HCT116 (cell line): ENCODE results near the gene UBE2V1. TPM values are rescaled to one million over a fixed set of nuclear protein-coding genes. Genes with fewer than 3 reads are reported as not detected.

Source experiments
- ATAC-seq: fragments of 200-7000 bp; cut with Tn5 transposase; 2 replicates; pipeline ENCODE4 v1.9.1; 2020; ENCODE audit warnings: mild to moderate bottlenecking, moderate library complexity
- BruUV-seq: library from RNA; stranded (reverse); fragments of 400-500 nt; replicated peaks from 2 replicates; lab custom pipeline; 2021; lab: Mats Ljungman, UMichigan
- CTCF ChIA-PET: fragments of 300-600 bp; sonication (Branson Sonifier 250); formaldehyde crosslinking; loops from one replicate; lab custom pipeline; 2021; ENCODE audit warnings: antibody characterized with exemption; lab: Charles Lee
- POLR2A ChIA-PET: fragments of 300-600, 350-600 bp; sonication (Branson Sonifier 250); formaldehyde crosslinking; loops from one replicate; lab custom pipeline; 2021; ENCODE audit warnings: antibody characterized with exemption; lab: Charles Lee
- RAD21 ChIA-PET, 2 experiments: fragments of 300-600 bp; sonication (Branson Sonifier 250); formaldehyde crosslinking; loops; one replicate each; lab custom pipeline; 2023; ENCODE audit warnings: low total read pairs in 2 of 2; ENCODE audit not compliant: uncharacterized antibody in 2 of 2, unreplicated experiment in 2 of 2, low non-redundant PET in 1 of 2; lab: Charles Lee
- DNase-seq: peaks from one replicate; pipeline ENCODE4 v3.0.0-alpha.2; 2010; ENCODE audit warnings: low read depth, low spot score
- H2AFZ ChIP-seq: fragments of 200-600 bp; shearing (Covaris generic), sonication (generic); 2 replicates; pipeline ENCODE4 v1.6.1; 2017; ENCODE audit warnings: low read depth, mixed run types, mixed read lengths, antibody characterized with exemption, low read length; ENCODE audit not compliant: poor library complexity, severe bottlenecking
- H3K27ac ChIP-seq: 2 replicates; pipeline ENCODE4 v1.5.1; 2012; ENCODE audit warnings: low read depth, low read length
- H3K27me3 ChIP-seq: fragments of 200-600 bp; sonication (generic); 2 replicates; pipeline ENCODE4 v1.6.1; 2016; ENCODE audit warnings: mixed run types, low read length, mixed read lengths; ENCODE audit not compliant: insufficient read depth
- H3K36me3 ChIP-seq, 2 experiments: fragments of 200-500 bp in 1 of 2; fragments of 200-600 bp in 1 of 2; sonication (Bioruptor generic) in 1 of 2; sonication (generic) in 1 of 2; 2 replicates each; pipeline versions ENCODE4 v1.5.1 to v1.6.1; 2014 to 2016; ENCODE audit warnings: low read length in 2 of 2, inconsistent platforms in 1 of 2, mixed read lengths in 1 of 2, mixed run types in 1 of 2; ENCODE audit not compliant: insufficient read depth in 2 of 2, control insufficient read depth in 1 of 2
- H3K4me1 ChIP-seq, 2 experiments: fragments of 200-600 bp in 1 of 2; sonication (generic) in 1 of 2; 2 replicates each; pipeline versions ENCODE4 v1.5.1 to v1.6.1; 2012 to 2017; ENCODE audit warnings: low read length in 2 of 2, inconsistent platforms in 1 of 2, mild to moderate bottlenecking in 1 of 2, mixed read lengths in 1 of 2, mixed run types in 1 of 2, moderate library complexity in 1 of 2; ENCODE audit not compliant: insufficient read depth in 2 of 2, control insufficient read depth in 1 of 2
- H3K4me2 ChIP-seq: fragments of 200-600 bp; sonication (generic); 2 replicates; pipeline ENCODE4 v1.6.1; 2017; ENCODE audit warnings: mixed run types, low read length, mixed read lengths
- H3K4me3 ChIP-seq, 2 experiments: fragments of 200-600 bp in 1 of 2; sonication (generic) in 1 of 2; replicated peaks in 1 of 2; 2 replicates each; pipeline ENCODE4 v1.5.1; 2011 to 2016; ENCODE audit warnings: low read length in 2 of 2, control low read depth in 1 of 2, low read depth in 1 of 2, mild to moderate bottlenecking in 1 of 2, mixed read lengths in 1 of 2, mixed run types in 1 of 2
- H3K79me2 ChIP-seq: fragments of 200-600 bp; sonication (generic); 2 replicates; pipeline ENCODE4 v1.6.1; 2017; ENCODE audit warnings: mild to moderate bottlenecking, mixed run types, low read length, moderate library complexity, mixed read lengths; ENCODE audit not compliant: insufficient read depth
- H3K9ac ChIP-seq: fragments of 200-600 bp; sonication (generic); 2 replicates; pipeline ENCODE4 v1.6.1; 2016; ENCODE audit warnings: low read length, mixed read lengths
- H3K9me2 ChIP-seq: fragments of 200-600 bp; sonication (generic), shearing (Covaris generic); 2 replicates; pipeline ENCODE4 v1.6.1; 2017; ENCODE audit warnings: mixed run types, mild to moderate bottlenecking, moderate library complexity; ENCODE audit not compliant: insufficient read depth
- H3K9me3 ChIP-seq, 2 experiments: fragments of 200-500 bp in 1 of 2; fragments of 200-600 bp in 1 of 2; sonication (Bioruptor generic) in 1 of 2; sonication (generic) in 1 of 2; 2 replicates each; pipeline ENCODE4 v1.6.1; 2014 to 2017; ENCODE audit warnings: low read length in 2 of 2, mixed read lengths in 2 of 2, inconsistent platforms in 1 of 2, low read depth in 1 of 2, mild to moderate bottlenecking in 1 of 2, mixed run types in 1 of 2, moderate library complexity in 1 of 2; ENCODE audit not compliant: control insufficient read depth in 1 of 2, insufficient read depth in 1 of 2
- H4K20me1 ChIP-seq: fragments of 200-600 bp; sonication (generic), shearing (Covaris generic); 2 replicates; pipeline ENCODE4 v1.6.1; 2017; ENCODE audit warnings: mixed run types, mild to moderate bottlenecking, moderate library complexity; ENCODE audit not compliant: insufficient read depth
- ELF1 ChIP-seq: IDR thresholded peaks from 2 replicates; pipeline ENCODE4 v1.6.1; 2012; ENCODE audit warnings: low read depth, borderline replicate concordance
- POLR2A ChIP-seq: IDR thresholded peaks from 2 replicates; pipeline ENCODE4 v1.7.0; 2011; ENCODE audit warnings: borderline replicate concordance; ENCODE audit not compliant: insufficient read depth, insufficient read length; ENCODE audit errors: extremely low read depth
- POLR2AphosphoS5 ChIP-seq: IDR thresholded peaks from 2 replicates; pipeline ENCODE4 v1.6.1; 2011; ENCODE audit warnings: mild to moderate bottlenecking, low read depth, low read length, moderate library complexity
- RAD21 ChIP-seq: IDR thresholded peaks from 2 replicates; pipeline ENCODE4 v1.6.1; 2012; ENCODE audit warnings: low read depth, mild to moderate bottlenecking
- SRF ChIP-seq: IDR thresholded peaks from 2 replicates; pipeline ENCODE4 v1.6.1; 2012; ENCODE audit warnings: low read depth
- intact Hi-C: fragments of 100-400 bp; cut with micrococcal nuclease; formaldehyde crosslinking; loops from 2 replicates; pipeline ENCODE4 v1.10.0; 2022
- total RNA-seq: library from RNA; stranded (reverse); gene quantifications from one replicate; pipeline ENCODE4 v1.2.1, GENCODE V29; 2021; ENCODE audit not compliant: unreplicated experiment
- TF ChIP-seq, protein P1 (sequence below): IDR thresholded peaks from 2 replicates; pipeline ENCODE4 v1.6.1; 2011; ENCODE audit warnings: mild to moderate bottlenecking, low read length, moderate library complexity; ENCODE audit not compliant: insufficient replicate concordance; ENCODE audit errors: extremely low read depth
- TF ChIP-seq, protein P2 (sequence below): IDR thresholded peaks from 2 replicates; pipeline ENCODE4 v1.6.1; 2012
- TF ChIP-seq, protein P3 (sequence below): IDR thresholded peaks from 2 replicates; pipeline ENCODE4 v1.6.1; 2012; ENCODE audit warnings: low read depth

UBE2V1 gene
- total RNA-seq, 1 experiment from 2014 or later = 114 TPM

DNA sequence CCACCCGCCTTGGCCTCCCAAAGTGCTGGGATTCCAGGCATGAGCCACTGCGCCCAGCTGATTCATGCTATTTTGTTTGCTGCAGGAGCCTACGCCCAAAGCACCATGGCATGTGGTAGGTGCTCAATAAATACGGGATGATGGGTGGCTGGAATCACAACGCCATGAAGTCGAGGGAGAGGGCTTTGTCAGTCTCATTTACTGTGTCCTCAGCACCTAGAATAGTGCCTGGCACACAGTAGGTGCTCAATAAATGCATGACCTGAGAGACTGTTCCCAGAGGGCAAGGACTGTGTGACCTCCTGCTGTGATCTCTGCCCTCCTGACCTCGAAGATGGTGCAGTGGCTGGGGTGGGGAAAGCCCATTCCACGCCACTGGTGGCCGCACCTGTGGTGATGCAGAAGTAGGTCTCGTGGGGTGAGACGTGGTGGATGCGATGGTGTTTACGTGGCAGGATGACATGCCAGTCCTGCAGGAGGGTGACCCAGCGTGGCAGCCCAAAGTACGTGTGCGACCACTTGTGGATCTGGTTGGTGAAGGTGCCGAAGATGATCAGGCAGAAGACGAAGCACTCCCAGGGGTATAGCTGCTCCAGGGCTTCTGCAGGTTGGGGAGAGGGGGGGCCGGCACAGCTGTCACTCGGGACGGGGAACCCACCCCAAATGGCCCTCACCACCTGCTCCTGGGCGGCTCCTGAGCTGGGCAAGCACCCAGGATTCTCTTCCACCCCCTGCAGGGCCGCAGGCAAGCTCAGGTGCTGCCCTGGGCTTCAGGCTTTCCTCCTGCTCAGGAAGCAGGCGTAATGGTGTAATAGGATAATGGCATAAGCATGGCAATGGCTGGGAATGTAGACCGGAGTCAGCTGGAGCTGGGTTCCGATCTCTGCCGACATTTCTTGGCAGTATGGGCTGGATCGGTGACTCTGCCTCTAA is 14.9 kb upstream of the UBE2V1 start (continued):
- TF ChIP-seq, protein P1, sequence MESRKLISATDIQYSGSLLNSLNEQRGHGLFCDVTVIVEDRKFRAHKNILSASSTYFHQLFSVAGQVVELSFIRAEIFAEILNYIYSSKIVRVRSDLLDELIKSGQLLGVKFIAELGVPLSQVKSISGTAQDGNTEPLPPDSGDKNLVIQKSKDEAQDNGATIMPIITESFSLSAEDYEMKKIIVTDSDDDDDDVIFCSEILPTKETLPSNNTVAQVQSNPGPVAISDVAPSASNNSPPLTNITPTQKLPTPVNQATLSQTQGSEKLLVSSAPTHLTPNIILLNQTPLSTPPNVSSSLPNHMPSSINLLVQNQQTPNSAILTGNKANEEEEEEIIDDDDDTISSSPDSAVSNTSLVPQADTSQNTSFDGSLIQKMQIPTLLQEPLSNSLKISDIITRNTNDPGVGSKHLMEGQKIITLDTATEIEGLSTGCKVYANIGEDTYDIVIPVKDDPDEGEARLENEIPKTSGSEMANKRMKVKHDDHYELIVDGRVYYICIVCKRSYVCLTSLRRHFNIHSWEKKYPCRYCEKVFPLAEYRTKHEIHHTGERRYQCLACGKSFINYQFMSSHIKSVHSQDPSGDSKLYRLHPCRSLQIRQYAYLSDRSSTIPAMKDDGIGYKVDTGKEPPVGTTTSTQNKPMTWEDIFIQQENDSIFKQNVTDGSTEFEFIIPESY = no peak
- TF ChIP-seq RAD21 (no peak), POLR2AphosphoS5 (no peak)
- TF ChIP-seq, all 23 proteins: peak for 0

DNA sequence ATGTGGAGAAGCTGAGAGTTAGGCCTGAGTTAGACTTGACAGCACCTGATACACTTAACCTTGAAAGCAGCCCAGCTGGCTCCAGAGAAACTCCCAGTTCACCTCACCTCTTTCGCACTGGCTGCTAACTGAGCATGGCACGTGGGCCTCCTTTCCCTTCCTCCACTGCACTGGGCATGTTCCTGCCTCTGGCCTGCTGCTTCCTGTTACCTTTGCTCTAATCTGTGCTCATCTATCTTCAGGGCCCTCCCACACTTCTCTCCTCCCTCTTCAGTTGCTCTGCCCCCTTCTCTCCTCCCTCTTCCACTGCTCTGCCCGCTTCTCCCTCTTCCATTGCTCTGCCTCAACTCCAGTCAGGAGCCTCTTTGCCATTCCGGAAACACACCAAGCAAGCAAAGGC is 13.7 kb upstream of the UBE2V1 start:
- H2AFZ ChIP-seq = no peak overlapping the region
- H3K27ac ChIP-seq = peak overlapping the region; percentile 39
- no peak overlapping the region for H3K4me3 ChIP-seq
- no peaks in the 10 kb centered on the region for H4K20me1 ChIP-seq
- TSS peak; percentile 17 for BruUV-seq
- intact Hi-C loops = no loop called here
- POLR2A ChIA-PET = no interaction called here
- no peak overlapping the region for H3K4me2 ChIP-seq
- CTCF ChIA-PET = no interaction called here
- peaks cover 20% of the 10 kb centered on the region; the same call in 1 of the 2 replicates for H3K79me2 ChIP-seq
- H3K36me3 ChIP-seq = peaks cover 36 to 50% of the 10 kb centered on the region in 2 experiments; a peak in 3 of 4 replicates
- DNase-seq = no peak
- H3K4me1 ChIP-seq = peaks cover 3 to 12% of the 10 kb centered on the region in 2 experiments
- H3K27me3 ChIP-seq = no peaks in the 10 kb centered on the region
- peak; percentile 72 for ATAC-seq
- TF ChIP-seq, protein P2, sequence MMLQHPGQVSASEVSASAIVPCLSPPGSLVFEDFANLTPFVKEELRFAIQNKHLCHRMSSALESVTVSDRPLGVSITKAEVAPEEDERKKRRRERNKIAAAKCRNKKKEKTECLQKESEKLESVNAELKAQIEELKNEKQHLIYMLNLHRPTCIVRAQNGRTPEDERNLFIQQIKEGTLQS = no peak
- TF ChIP-seq, protein P3, sequence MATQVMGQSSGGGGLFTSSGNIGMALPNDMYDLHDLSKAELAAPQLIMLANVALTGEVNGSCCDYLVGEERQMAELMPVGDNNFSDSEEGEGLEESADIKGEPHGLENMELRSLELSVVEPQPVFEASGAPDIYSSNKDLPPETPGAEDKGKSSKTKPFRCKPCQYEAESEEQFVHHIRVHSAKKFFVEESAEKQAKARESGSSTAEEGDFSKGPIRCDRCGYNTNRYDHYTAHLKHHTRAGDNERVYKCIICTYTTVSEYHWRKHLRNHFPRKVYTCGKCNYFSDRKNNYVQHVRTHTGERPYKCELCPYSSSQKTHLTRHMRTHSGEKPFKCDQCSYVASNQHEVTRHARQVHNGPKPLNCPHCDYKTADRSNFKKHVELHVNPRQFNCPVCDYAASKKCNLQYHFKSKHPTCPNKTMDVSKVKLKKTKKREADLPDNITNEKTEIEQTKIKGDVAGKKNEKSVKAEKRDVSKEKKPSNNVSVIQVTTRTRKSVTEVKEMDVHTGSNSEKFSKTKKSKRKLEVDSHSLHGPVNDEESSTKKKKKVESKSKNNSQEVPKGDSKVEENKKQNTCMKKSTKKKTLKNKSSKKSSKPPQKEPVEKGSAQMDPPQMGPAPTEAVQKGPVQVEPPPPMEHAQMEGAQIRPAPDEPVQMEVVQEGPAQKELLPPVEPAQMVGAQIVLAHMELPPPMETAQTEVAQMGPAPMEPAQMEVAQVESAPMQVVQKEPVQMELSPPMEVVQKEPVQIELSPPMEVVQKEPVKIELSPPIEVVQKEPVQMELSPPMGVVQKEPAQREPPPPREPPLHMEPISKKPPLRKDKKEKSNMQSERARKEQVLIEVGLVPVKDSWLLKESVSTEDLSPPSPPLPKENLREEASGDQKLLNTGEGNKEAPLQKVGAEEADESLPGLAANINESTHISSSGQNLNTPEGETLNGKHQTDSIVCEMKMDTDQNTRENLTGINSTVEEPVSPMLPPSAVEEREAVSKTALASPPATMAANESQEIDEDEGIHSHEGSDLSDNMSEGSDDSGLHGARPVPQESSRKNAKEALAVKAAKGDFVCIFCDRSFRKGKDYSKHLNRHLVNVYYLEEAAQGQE = no peak
- TF ChIP-seq ELF1 = no peak
- TF ChIP-seq SRF = no peak
- no peak for TF ChIP-seq POLR2A
- no peak for TF ChIP-seq RAD21
- H3K9ac ChIP-seq = no peak overlapping the region
- no peaks in the 10 kb centered on the region for H3K9me2 ChIP-seq
- RAD21 ChIA-PET = no interaction called here
- no peaks in the 10 kb centered on the region for H3K9me3 ChIP-seq
